Measurements from ENCODE around the gene CMTR1.
"Not testable (repeated sequence)": the region's sequence is repeated elsewhere in the genome, so short reads cannot be mapped to it uniquely, and the experiment has no call there.

The CMTR1 gene

DNA sequence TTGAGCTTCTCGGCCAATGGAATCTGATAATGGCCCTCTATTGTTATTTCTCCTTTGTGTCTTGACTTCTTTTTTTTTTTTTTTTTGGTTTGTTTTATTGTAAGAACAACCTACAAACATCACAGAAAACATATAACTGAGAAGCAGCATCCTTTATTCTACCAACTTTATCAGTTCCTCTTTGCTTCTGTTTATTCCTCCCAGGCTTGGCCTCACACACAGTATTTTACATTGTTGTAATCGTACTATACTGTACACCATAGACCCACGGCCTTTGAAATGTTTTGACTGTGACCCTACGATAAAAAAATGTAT, 67.2 kb downstream of the CMTR1 start:
- DNase-seq (ENCODE audit: low read depth), result no peak
- TF ChIP-seq, protein P1, sequence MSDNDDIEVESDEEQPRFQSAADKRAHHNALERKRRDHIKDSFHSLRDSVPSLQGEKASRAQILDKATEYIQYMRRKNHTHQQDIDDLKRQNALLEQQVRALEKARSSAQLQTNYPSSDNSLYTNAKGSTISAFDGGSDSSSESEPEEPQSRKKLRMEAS (IDR thresholded peaks at IDR 0.05; ENCODE audit: low read depth, low read length), result no peak
- TF ChIP-seq POLR2A (IDR thresholded peaks at IDR 0.05; ENCODE audit: extremely low read depth, insufficient read length) (no peak), MYC (IDR thresholded peaks at IDR 0.05; ENCODE audit: low read depth, low read length) (no peak)
- TF ChIP-seq, protein P2, sequence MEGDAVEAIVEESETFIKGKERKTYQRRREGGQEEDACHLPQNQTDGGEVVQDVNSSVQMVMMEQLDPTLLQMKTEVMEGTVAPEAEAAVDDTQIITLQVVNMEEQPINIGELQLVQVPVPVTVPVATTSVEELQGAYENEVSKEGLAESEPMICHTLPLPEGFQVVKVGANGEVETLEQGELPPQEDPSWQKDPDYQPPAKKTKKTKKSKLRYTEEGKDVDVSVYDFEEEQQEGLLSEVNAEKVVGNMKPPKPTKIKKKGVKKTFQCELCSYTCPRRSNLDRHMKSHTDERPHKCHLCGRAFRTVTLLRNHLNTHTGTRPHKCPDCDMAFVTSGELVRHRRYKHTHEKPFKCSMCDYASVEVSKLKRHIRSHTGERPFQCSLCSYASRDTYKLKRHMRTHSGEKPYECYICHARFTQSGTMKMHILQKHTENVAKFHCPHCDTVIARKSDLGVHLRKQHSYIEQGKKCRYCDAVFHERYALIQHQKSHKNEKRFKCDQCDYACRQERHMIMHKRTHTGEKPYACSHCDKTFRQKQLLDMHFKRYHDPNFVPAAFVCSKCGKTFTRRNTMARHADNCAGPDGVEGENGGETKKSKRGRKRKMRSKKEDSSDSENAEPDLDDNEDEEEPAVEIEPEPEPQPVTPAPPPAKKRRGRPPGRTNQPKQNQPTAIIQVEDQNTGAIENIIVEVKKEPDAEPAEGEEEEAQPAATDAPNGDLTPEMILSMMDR (IDR thresholded peaks at IDR 0.05; ENCODE audit: low read depth, low read length), result no peak
- H3K4me3 ChIP-seq (ENCODE audit: low read depth, low read length), result no peak overlapping the region

DNA sequence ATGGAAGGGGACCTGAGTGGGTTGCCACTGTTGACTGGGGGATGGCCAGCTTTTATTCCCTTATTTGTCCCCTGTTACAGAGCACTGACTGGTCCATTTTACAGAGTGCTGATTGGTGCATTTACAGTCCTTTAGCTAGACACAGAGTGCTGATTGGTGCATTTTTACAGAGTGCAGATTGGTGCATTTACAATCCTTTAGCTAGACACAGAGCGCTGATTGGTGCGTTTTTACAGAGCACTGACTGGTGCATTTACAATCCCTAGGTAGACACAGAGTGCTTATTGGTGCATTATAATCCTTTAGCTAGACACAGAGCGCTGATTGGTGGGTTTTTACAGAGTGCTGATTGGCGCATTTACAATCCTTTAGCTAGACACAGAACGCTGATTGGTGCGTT, 67.9 kb downstream of the CMTR1 start:
- DNase-seq (ENCODE audit: low read depth); H3K4me3 ChIP-seq (ENCODE audit: low read depth, low read length): not testable (repeated sequence)

DNA sequence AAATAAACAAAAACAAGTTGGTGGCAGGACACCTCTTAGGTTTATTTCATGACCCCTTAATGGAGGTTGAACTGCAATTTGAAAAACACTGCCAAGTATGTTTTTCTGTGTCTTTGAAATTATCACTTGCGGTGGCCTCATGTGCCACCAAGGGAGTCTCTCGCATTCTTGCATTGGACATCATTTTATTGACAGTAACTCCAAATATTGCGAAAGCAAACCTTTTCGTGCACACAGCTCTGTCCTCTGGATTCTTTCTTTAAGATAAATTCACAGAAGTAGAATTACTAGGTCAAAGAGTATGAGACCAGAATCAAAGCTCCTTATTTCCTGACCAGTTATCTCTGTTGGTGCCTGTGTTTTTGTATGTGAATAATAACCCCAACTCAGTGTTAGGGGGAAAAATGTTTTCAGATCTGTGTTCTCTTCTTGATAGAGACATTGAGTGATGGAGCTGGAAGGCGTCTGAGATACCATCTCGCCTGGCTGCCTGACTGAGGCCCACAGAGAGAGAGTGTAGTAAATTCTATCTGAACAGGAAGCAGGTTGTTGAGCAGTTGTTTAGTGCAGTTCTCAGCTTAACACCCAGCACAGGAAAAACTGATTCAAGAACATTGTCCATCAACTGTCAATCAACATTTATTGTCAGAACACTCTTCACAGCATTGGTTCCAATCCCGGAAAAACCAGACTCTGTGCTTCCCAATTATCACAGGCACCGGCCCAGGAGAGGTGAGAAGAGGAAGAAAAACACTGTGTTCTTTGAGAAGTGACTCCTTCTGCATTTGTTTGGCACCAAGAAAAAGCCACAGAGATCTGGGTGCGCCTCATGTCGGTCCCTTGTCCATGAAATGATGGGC, 68.8 kb downstream of the CMTR1 start:
- no peak overlapping the region for H3K4me3 ChIP-seq (ENCODE audit: low read depth, low read length)
- TF ChIP-seq, protein P1 (IDR thresholded peaks at IDR 0.05; ENCODE audit: low read depth, low read length), result no peak
- no peak for TF ChIP-seq MYC (IDR thresholded peaks at IDR 0.05; ENCODE audit: low read depth, low read length)
- TF ChIP-seq, protein P2 (IDR thresholded peaks at IDR 0.05; ENCODE audit: low read depth, low read length), result no peak
- no peak for TF ChIP-seq POLR2A (IDR thresholded peaks at IDR 0.05; ENCODE audit: extremely low read depth, insufficient read length)
- no peak for DNase-seq (ENCODE audit: low read depth)

DNA sequence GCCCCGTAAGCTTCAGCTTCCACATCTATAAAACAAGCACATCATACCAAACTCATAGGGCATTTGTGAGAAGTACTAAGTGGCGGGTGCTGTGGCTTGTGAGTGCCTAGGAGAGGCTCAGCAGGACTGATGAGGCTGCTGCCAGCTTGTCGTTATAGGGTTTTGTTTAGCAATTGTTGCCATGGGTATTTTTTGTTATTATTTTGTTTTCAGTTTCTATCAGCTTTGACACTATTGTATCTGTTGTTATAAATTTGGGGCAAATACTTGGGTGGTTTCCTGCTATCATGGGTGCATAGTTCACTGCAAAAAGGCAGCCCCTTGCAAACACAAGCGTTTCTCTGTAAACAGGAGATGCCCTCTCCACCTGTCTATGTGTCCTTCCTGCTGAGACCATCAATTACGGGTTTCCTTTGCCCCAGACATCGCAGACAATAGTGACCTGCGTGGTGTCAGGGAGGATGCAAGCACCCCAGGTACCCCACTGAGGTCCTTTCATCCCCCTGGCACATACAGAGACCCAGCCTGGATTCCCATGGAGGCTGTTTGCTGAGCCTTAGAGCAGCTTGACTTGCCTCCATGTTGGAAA, 69.8 kb downstream of the CMTR1 start:
- no peak for DNase-seq (ENCODE audit: low read depth)
- H3K4me3 ChIP-seq (ENCODE audit: low read depth, low read length), result no peak overlapping the region
- TF ChIP-seq, protein P2 (IDR thresholded peaks at IDR 0.05; ENCODE audit: low read depth, low read length), result no peak
- TF ChIP-seq MYC (IDR thresholded peaks at IDR 0.05; ENCODE audit: low read depth, low read length) (no peak), POLR2A (IDR thresholded peaks at IDR 0.05; ENCODE audit: extremely low read depth, insufficient read length) (no peak)
- TF ChIP-seq, protein P1 (IDR thresholded peaks at IDR 0.05; ENCODE audit: low read depth, low read length), result no peak

DNA sequence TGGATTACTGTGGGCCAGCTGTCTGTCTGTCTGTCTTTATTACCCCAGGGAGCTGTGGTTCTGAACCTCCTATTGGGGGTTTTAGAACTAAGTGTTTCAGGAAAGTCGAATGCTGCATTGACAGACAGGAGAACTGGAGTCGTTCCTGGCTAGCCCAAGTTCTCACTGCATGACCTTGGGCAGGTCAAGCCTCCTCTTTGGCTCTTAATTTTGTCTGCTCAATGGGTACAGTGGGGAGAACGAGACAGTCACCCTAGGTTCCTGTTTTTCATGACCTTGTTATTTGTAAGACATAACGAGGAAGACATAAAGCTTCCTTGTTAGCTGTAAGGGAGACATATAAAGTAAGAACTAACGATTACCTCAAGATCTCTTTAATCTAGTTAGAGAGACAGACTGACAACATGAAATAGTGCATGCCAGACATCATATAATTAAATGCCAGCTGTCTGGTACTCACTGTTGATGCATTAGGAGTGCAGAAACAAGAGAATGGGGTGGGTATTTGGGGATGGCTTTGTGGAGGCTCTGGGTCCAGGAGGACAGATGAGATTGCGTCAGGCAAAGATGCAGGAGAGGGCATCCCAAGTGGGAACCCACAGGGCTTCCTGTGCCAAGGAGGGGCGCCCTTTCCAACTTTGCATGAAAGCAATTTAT, 70.4 kb downstream of the CMTR1 start:
- no peak for TF ChIP-seq POLR2A (IDR thresholded peaks at IDR 0.05; ENCODE audit: extremely low read depth, insufficient read length)
- TF ChIP-seq, protein P1 (IDR thresholded peaks at IDR 0.05; ENCODE audit: low read depth, low read length), result no peak
- TF ChIP-seq, protein P2 (IDR thresholded peaks at IDR 0.05; ENCODE audit: low read depth, low read length), result no peak
- H3K4me3 ChIP-seq (ENCODE audit: low read depth, low read length), result no peak overlapping the region
- peak; percentile 42 for DNase-seq (ENCODE audit: low read depth)

DNA sequence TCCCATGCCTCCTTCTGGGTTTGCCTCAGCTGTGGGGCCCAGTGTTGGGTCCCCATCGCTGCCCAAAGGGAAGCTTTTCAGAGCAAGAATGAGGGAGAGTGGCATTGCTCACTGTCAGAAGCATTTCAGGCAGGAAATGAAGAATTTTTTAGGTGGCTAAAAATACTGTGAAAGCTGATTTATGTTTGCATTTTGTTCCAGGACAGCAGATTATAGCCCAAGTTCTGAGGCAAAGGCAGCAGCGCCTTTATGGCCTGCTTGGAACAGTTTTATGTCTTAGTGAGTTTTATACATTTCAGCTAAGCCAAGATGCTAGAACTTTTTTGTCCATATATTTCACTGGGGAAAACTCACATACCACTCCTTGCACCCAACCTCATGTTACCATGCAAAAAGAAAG, 71.0 kb downstream of the CMTR1 start:
- TF ChIP-seq, protein P2 (IDR thresholded peaks at IDR 0.05; ENCODE audit: low read depth, low read length), result no peak
- TF ChIP-seq POLR2A (IDR thresholded peaks at IDR 0.05; ENCODE audit: extremely low read depth, insufficient read length) (no peak), MYC (IDR thresholded peaks at IDR 0.05; ENCODE audit: low read depth, low read length) (no peak)
- TF ChIP-seq, protein P1 (IDR thresholded peaks at IDR 0.05; ENCODE audit: low read depth, low read length), result no peak
- H3K4me3 ChIP-seq (ENCODE audit: low read depth, low read length), result no peak overlapping the region
- DNase-seq (ENCODE audit: low read depth), result no peak
